Trophoblast cell (in vitro differentiated cells and primary cell): Measurements from ENCODE around the gene DTNB.

Experiments
- DNase-seq, 2 donors: peaks; one replicate each; pipeline ENCODE4 v3.0.0-alpha.2; 2016
- H2AFZ ChIP-seq: 2 replicates; pipeline ENCODE4 v1.6.1; 2013; ENCODE audit warnings: low read length, moderate library complexity, mild to moderate bottlenecking; ENCODE audit not compliant: insufficient read depth, poor library complexity
- H2AK5ac ChIP-seq: 2 replicates; pipeline ENCODE4 v1.6.1; 2013; ENCODE audit warnings: mild to moderate bottlenecking, low read length
- H2BK120ac ChIP-seq: 2 replicates; pipeline ENCODE4 v1.6.1; 2013; ENCODE audit warnings: low read length, mild to moderate bottlenecking, moderate library complexity; ENCODE audit not compliant: insufficient read depth, poor library complexity
- H2BK12ac ChIP-seq: 2 replicates; pipeline ENCODE4 v1.6.1; 2013; ENCODE audit warnings: mild to moderate bottlenecking, low read length, moderate library complexity
- H2BK5ac ChIP-seq: 2 replicates; pipeline ENCODE4 v1.6.1; 2013; ENCODE audit warnings: low read length, low read depth, moderate library complexity, mild to moderate bottlenecking; ENCODE audit not compliant: poor library complexity
- H3K14ac ChIP-seq: 2 replicates; pipeline ENCODE4 v1.6.1; 2013; ENCODE audit warnings: mild to moderate bottlenecking, low read length
- H3K18ac ChIP-seq: 2 replicates; pipeline ENCODE4 v1.6.1; 2013; ENCODE audit warnings: mild to moderate bottlenecking, low read length
- H3K23ac ChIP-seq: 2 replicates; pipeline ENCODE4 v1.6.1; 2013; ENCODE audit warnings: low read length
- H3K27ac ChIP-seq: 2 replicates; pipeline ENCODE4 v1.5.1; 2013; ENCODE audit warnings: low read depth, mild to moderate bottlenecking, inconsistent platforms, low read length, moderate library complexity
- H3K27me3 ChIP-seq: 2 replicates; pipeline ENCODE4 v1.6.1; 2013; ENCODE audit warnings: inconsistent platforms, mild to moderate bottlenecking, low read length, moderate library complexity; ENCODE audit not compliant: insufficient read depth
- H3K36me3 ChIP-seq, 2 experiments: 1 replicate in 1 of 2; 2 replicates in 1 of 2; pipeline ENCODE4 v1.6.1; 2013; ENCODE audit warnings: low read length in 2 of 2, mild to moderate bottlenecking in 2 of 2, moderate library complexity in 1 of 2; ENCODE audit not compliant: insufficient read depth in 2 of 2, control insufficient read depth in 1 of 2
- H3K4ac ChIP-seq: 2 replicates; pipeline ENCODE4 v1.6.1; 2013; ENCODE audit warnings: low read depth, mild to moderate bottlenecking, low read length, moderate library complexity
- H3K4me1 ChIP-seq, 2 experiments: 1 replicate in 1 of 2; 2 replicates in 1 of 2; pipeline ENCODE4 v1.6.1; 2013; ENCODE audit warnings: low read length in 2 of 2, mild to moderate bottlenecking in 2 of 2, moderate library complexity in 1 of 2; ENCODE audit not compliant: insufficient read depth in 2 of 2, control insufficient read depth in 1 of 2
- H3K4me2 ChIP-seq: 2 replicates; pipeline ENCODE4 v1.6.1; 2013; ENCODE audit warnings: inconsistent platforms, mild to moderate bottlenecking, low read length, moderate library complexity
- H3K4me3 ChIP-seq: 2 replicates; pipeline ENCODE4 v1.5.1; 2013; ENCODE audit warnings: mild to moderate bottlenecking, low read depth, low read length, inconsistent platforms
- H3K79me1 ChIP-seq: one replicate; pipeline ENCODE4 v1.6.1; 2013; ENCODE audit warnings: low read length
- H3K79me2 ChIP-seq: 2 replicates; pipeline ENCODE4 v1.6.1; 2013; ENCODE audit warnings: low read length, mild to moderate bottlenecking; ENCODE audit not compliant: control insufficient read depth, insufficient read depth, poor library complexity
- H3K9ac ChIP-seq: 2 replicates; pipeline ENCODE4 v1.6.1; 2013; ENCODE audit warnings: mild to moderate bottlenecking, low read length
- H3K9me3 ChIP-seq: 2 replicates; pipeline ENCODE4 v1.6.1; 2013; ENCODE audit warnings: low read depth, mild to moderate bottlenecking, control low read depth, inconsistent platforms, low read length; ENCODE audit not compliant: insufficient read depth
- H4K12ac ChIP-seq: 2 replicates; pipeline ENCODE4 v1.6.1; 2013; ENCODE audit warnings: low read depth, mild to moderate bottlenecking, low read length, moderate library complexity
- H4K8ac ChIP-seq: 2 replicates; pipeline ENCODE4 v1.6.1; 2013; ENCODE audit warnings: low read depth, mild to moderate bottlenecking, low read length, moderate library complexity
- H4K91ac ChIP-seq: one replicate; pipeline ENCODE4 v1.6.1; 2013; ENCODE audit warnings: low read depth, mild to moderate bottlenecking, low read length, moderate library complexity
- WGBS: extraction: QIAGEN DNeasy Blood & Tissue Kit; methylation state at CpG from one replicate; pipeline ENCODE4 v1.1.7; 2013; ENCODE audit warnings: missing lambda C conversion rate; ENCODE audit not compliant: insufficient read length, insufficient coverage; ENCODE audit errors: extremely low coverage; 5-methylcytosine and 5-hydroxymethylcytosine counted together

Gene DTNB

DNA sequence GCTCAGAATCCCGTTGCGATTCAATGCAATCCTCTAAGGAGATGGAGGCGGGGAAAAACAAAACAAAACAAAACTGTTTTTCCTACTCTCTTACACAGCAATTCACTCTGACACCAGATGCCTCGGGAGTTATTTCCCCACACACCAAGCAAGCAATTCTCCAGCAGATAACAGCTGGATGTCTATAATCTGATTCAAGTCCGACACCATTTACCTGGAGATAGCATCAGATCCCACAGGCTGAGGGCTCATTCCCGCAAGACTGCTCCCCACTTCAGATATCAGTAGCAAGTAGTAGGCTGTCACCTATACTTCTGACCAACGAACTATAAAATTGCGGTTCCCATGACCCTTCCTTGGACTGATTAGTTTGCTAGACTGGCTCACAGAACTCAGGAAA, 58.7 kb downstream of the DTNB start:
- Histone ChIP-seq H3K18ac (no peak overlapping the region), H3K14ac (no peak overlapping the region)
- WGBS, result no CpG with 5 or more reads among the region's 8 CpGs

GRCh38 chr2:25608718-25609117, 64.7 kb downstream of the DTNB start:
- no peaks in the 10 kb centered on the region for H3K79me2 ChIP-seq
- no peak overlapping the region for H3K23ac ChIP-seq
- no peak overlapping the region for H3K18ac ChIP-seq
- H2BK5ac ChIP-seq, result no peak overlapping the region
- no peak overlapping the region for H3K4me3 ChIP-seq
- no peaks in the 10 kb centered on the region for H3K4me1 ChIP-seq
- no peaks in the 10 kb centered on the region for H3K27me3 ChIP-seq
- no peak overlapping the region for H3K4me2 ChIP-seq
- no peak overlapping the region for H3K9ac ChIP-seq
- H3K27ac ChIP-seq, result no peak overlapping the region
- no peak overlapping the region for H4K12ac ChIP-seq
- H4K8ac ChIP-seq, result no peak overlapping the region
- no peak for DNase-seq
- H2AFZ ChIP-seq, result no peak overlapping the region
- H3K14ac ChIP-seq, result no peak overlapping the region
- no peaks in the 10 kb centered on the region for H3K36me3 ChIP-seq
- H2AK5ac ChIP-seq, result no peak overlapping the region
- no peak overlapping the region for H2BK120ac ChIP-seq
- no peaks in the 10 kb centered on the region for H3K9me3 ChIP-seq
- no peak overlapping the region for H3K4ac ChIP-seq
- H2BK12ac ChIP-seq, result no peak overlapping the region
- H4K91ac ChIP-seq, result no peak overlapping the region
- H3K79me1 ChIP-seq, result no peaks in the 10 kb centered on the region

More for the DNA sequence above, 58.7 kb downstream of the DTNB start:
- no peak overlapping the region for H4K12ac ChIP-seq
- H3K4me3 ChIP-seq, result no peak overlapping the region
- no peaks in the 10 kb centered on the region for H3K79me2 ChIP-seq
- peak; percentile 31 to 38 for DNase-seq
- no peak overlapping the region for H2AK5ac ChIP-seq
- H3K36me3 ChIP-seq, result no peaks in the 10 kb centered on the region
- no peak overlapping the region for H2AFZ ChIP-seq
- H2BK12ac ChIP-seq, result no peak overlapping the region
- H3K27ac ChIP-seq, result no peak overlapping the region
- H3K4me2 ChIP-seq, result no peak overlapping the region
- H3K9ac ChIP-seq, result no peak overlapping the region
- H3K27me3 ChIP-seq, result no peaks in the 10 kb centered on the region
- H3K4me1 ChIP-seq, result no peaks in the 10 kb centered on the region
- H2BK5ac ChIP-seq, result no peak overlapping the region
- H4K8ac ChIP-seq, result no peak overlapping the region
- H4K91ac ChIP-seq, result no peak overlapping the region
- H2BK120ac ChIP-seq, result no peak overlapping the region
- no peaks in the 10 kb centered on the region for H3K79me1 ChIP-seq
- no peak overlapping the region for H3K4ac ChIP-seq
- H3K23ac ChIP-seq, result no peak overlapping the region
- no peaks in the 10 kb centered on the region for H3K9me3 ChIP-seq

DNA sequence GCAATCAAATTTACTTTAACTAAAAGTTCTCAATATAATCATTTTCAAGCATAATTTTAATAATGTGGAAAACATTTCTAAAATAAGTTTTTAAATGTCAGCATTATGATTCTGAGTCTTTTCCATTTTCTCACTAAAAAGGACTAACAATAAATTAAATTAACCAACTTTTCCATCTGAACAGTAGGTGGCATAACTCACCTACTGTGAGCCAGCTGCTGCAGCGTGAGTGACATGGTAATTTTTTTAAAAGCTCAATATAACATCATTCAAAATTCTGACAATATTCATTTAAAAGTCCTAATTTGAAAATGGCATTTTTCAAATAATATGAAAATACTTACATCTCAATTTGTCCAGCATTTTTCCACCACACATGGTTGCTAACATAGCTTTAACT, 66.5 kb downstream of the DTNB start:
- Histone ChIP-seq H2BK120ac (no peak overlapping the region), H2BK12ac (no peak overlapping the region), H3K79me1 (no peaks in the 10 kb centered on the region), H4K12ac (no peak overlapping the region), H2AFZ (no peak overlapping the region), H3K4me2 (no peak overlapping the region), H3K27ac (no peak overlapping the region), H4K91ac (no peak overlapping the region), H3K36me3 (no peaks in the 10 kb centered on the region), H3K9ac (no peak overlapping the region), H3K23ac (no peak overlapping the region), H3K27me3 (no peaks in the 10 kb centered on the region), H3K18ac (no peak overlapping the region), H3K4me3 (no peak overlapping the region), H2AK5ac (no peak overlapping the region), H4K8ac (no peak overlapping the region), H3K4me1 (no peaks in the 10 kb centered on the region), H3K9me3 (no peaks in the 10 kb centered on the region), H2BK5ac (no peak overlapping the region), H3K4ac (no peak overlapping the region), H3K79me2 (no peaks in the 10 kb centered on the region), H3K14ac (no peak overlapping the region)
- peak in 1 of 2 donors; percentile 70 for DNase-seq
- no CpG with 5 or more reads among the region's 1 CpG for WGBS

GRCh38 chr2:25602333-25602723, 71.0 kb downstream of the DTNB start:
- no peak overlapping the region for H2AK5ac ChIP-seq
- no peak overlapping the region for H4K12ac ChIP-seq
- no peaks in the 10 kb centered on the region for H3K9me3 ChIP-seq
- no peak overlapping the region for H4K91ac ChIP-seq
- no peak overlapping the region for H3K14ac ChIP-seq
- no peak overlapping the region for H4K8ac ChIP-seq
- H2BK120ac ChIP-seq, result no peak overlapping the region
- no peaks in the 10 kb centered on the region for H3K79me1 ChIP-seq
- no peaks in the 10 kb centered on the region for H3K4me1 ChIP-seq
- H3K27ac ChIP-seq, result no peak overlapping the region
- no peak overlapping the region for H2AFZ ChIP-seq
- H2BK5ac ChIP-seq, result no peak overlapping the region
- no peak overlapping the region for H3K18ac ChIP-seq
- no peak overlapping the region for H3K4me2 ChIP-seq
- H3K36me3 ChIP-seq, result no peaks in the 10 kb centered on the region
- H3K27me3 ChIP-seq, result no peaks in the 10 kb centered on the region
- no peak overlapping the region for H2BK12ac ChIP-seq
- no peak overlapping the region for H3K4me3 ChIP-seq
- no peaks in the 10 kb centered on the region for H3K79me2 ChIP-seq
- DNase-seq, result no peak
- H3K23ac ChIP-seq, result no peak overlapping the region
- H3K4ac ChIP-seq, result no peak overlapping the region
- H3K9ac ChIP-seq, result no peak overlapping the region
